ENCODE measurements around the gene HHAT.

HHAT gene

GRCh38 chr1:210646258-210646616 is 317.5 kb downstream of the HHAT start:
- no peak for DNase-seq (ENCODE audit: low read depth)
- no peak overlapping the region for H3K4me3 ChIP-seq (ENCODE audit: low read depth, low read length)
- no peak for TF ChIP-seq CTCF (IDR thresholded peaks at IDR 0.05; ENCODE audit: insufficient read depth, low read depth, low read length, missing control alignments)

GRCh38 chr1:210647406-210648333 is 319.0 kb downstream of the HHAT start:
- DNase-seq (ENCODE audit: low read depth), result no peak
- no peak overlapping the region for H3K4me3 ChIP-seq (ENCODE audit: low read depth, low read length)
- TF ChIP-seq CTCF (IDR thresholded peaks at IDR 0.05; ENCODE audit: insufficient read depth, low read depth, low read length, missing control alignments), result no peak

- DNase-seq (ENCODE audit: low read depth), result no peak
- no peak overlapping the region for H3K4me3 ChIP-seq (ENCODE audit: low read depth, low read length)
- TF ChIP-seq CTCF (IDR thresholded peaks at IDR 0.05; ENCODE audit: insufficient read depth, low read depth, low read length, missing control alignments), result no peak
Observed at GRCh38 chr1:210648588-210649269, 320.0 kb downstream of the HHAT start.

GRCh38 chr1:210650403-210650802 is 321.7 kb downstream of the HHAT start:
- TF ChIP-seq CTCF (IDR thresholded peaks at IDR 0.05; ENCODE audit: insufficient read depth, low read depth, low read length, missing control alignments), result no peak
- no peak overlapping the region for H3K4me3 ChIP-seq (ENCODE audit: low read depth, low read length)
- DNase-seq (ENCODE audit: low read depth), result no peak

GRCh38 chr1:210652329-210652954 is 323.7 kb downstream of the HHAT start:
- no peak overlapping the region for H3K4me3 ChIP-seq (ENCODE audit: low read depth, low read length)
- no peak for TF ChIP-seq CTCF (IDR thresholded peaks at IDR 0.05; ENCODE audit: insufficient read depth, low read depth, low read length, missing control alignments)
- no peak for DNase-seq (ENCODE audit: low read depth)

GRCh38 chr1:210653771-210654170 is 325.1 kb downstream of the HHAT start:
- no peak overlapping the region for H3K4me3 ChIP-seq (ENCODE audit: low read depth, low read length)
- peak; percentile 7 for DNase-seq (ENCODE audit: low read depth)
- no peak for TF ChIP-seq CTCF (IDR thresholded peaks at IDR 0.05; ENCODE audit: insufficient read depth, low read depth, low read length, missing control alignments)

Data from GM12865 (cell line).